ENCODE data around the gene ZNF2.

ZNF2 gene

DNA sequence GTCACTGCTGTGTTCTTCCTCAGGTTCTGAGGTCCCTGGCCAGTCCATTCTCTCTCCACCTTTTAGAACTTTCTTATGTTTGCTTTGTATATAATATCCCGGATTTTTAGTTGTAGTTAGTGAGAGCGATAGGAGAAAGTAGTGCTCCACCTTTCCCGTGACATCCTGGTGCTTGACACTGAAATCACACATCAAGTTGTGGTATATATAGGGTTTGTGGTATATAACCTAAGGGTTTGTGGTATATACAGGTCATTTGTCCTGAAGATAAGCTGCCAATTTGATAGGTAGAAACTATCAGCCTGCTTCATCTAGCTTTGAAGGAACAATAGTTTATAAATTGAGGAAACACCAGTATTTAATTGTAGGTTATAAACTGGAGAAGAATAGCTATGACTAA, 54.8 kb downstream of the ZNF2 start:
- no peak overlapping the region for H3K4me3 ChIP-seq (ENCODE audit: low read depth, low read length)
- TF ChIP-seq, protein P1, sequence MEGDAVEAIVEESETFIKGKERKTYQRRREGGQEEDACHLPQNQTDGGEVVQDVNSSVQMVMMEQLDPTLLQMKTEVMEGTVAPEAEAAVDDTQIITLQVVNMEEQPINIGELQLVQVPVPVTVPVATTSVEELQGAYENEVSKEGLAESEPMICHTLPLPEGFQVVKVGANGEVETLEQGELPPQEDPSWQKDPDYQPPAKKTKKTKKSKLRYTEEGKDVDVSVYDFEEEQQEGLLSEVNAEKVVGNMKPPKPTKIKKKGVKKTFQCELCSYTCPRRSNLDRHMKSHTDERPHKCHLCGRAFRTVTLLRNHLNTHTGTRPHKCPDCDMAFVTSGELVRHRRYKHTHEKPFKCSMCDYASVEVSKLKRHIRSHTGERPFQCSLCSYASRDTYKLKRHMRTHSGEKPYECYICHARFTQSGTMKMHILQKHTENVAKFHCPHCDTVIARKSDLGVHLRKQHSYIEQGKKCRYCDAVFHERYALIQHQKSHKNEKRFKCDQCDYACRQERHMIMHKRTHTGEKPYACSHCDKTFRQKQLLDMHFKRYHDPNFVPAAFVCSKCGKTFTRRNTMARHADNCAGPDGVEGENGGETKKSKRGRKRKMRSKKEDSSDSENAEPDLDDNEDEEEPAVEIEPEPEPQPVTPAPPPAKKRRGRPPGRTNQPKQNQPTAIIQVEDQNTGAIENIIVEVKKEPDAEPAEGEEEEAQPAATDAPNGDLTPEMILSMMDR (IDR thresholded peaks at IDR 0.05; ENCODE audit: borderline replicate concordance, insufficient read depth, low read depth, low read length) = no peak

DNA sequence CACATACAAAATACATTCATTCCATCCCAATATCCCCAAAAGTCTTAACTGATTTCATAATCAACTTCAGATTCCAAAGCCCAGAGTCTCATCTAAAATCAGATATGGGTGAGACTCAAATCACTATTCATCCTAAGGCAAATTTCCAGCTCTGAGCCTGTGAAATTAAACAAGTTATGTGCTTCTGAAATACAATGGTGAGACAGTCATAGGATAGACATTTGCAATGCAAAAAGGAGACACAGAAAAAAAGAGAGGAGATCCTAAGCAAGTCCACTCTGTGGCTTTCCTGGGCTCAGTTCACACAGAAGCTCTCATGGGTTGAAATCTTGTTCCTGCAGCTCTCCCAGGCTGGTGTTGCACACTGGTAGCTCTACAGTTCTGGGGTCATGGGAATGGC, 60.0 kb downstream of the ZNF2 start:
- no peak overlapping the region for H3K4me3 ChIP-seq (ENCODE audit: low read depth, low read length)
- TF ChIP-seq, protein P1 (IDR thresholded peaks at IDR 0.05; ENCODE audit: borderline replicate concordance, insufficient read depth, low read depth, low read length) = no peak

- TF ChIP-seq, protein P1 (IDR thresholded peaks at IDR 0.05; ENCODE audit: borderline replicate concordance, insufficient read depth, low read depth, low read length) = peak; percentile 77
- no peak overlapping the region for H3K4me3 ChIP-seq (ENCODE audit: low read depth, low read length)
Measured at GRCh38 chr2:95231723-95232122, 66.1 kb downstream of the ZNF2 start.

DNA sequence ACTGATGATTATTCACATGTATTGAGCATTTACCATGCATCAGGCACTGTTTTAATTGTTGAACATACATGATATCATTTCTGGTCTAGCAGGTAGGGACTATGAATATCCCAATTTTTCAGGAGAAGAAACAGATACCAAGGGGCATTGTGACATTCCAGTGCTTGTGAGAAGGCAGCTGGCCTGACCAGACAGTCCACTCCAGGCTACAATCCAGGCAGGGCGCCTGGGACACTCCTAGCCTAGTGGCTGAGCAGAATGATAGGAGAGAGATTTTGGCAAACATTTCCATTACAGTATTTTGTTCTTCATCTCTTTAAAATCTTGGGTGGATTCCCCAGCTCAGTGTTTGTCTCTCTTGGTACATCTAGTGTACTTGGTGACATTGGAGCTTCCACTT, 66.6 kb downstream of the ZNF2 start:
- TF ChIP-seq, protein P1 (IDR thresholded peaks at IDR 0.05; ENCODE audit: borderline replicate concordance, insufficient read depth, low read depth, low read length) = no peak
- no peak overlapping the region for H3K4me3 ChIP-seq (ENCODE audit: low read depth, low read length)

Measured in GM12875 (cell line).